ENCODE measurements around the gene POFUT1. TPM values are rescaled to one million over a fixed set of nuclear protein-coding genes. Genes with fewer than 3 reads are reported as not detected.
A peak's percentile ranks its signal among the peaks of the same experiment; 100 is the strongest.
"Not testable (repeated sequence)": the region's sequence is repeated elsewhere in the genome, so short reads cannot be mapped to it uniquely, and the experiment has no call there.

The POFUT1 gene
- total RNA-seq, 1 donor from 2014 or later, result 23.8 TPM

DNA sequence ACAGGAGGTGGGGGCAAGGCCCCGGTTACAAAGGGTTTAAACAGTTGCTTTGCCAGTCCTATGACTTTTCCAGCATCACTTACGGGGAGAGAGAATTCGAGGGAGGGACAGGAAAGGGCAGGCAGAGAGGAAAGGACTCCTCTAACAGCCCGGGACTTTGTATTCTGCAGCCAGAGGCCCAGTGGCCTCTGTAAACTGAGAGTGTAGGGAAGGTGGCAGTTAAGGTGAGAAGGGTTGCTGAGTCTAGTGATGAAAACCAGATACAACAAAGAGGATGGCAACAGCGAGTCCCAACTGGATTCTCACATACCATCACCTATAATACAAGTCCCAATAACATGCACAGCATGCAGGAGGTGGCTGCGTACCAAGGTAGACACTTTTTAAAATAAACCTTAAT, 13.7 kb upstream of the POFUT1 start:
- TF ChIP-seq, protein P1, sequence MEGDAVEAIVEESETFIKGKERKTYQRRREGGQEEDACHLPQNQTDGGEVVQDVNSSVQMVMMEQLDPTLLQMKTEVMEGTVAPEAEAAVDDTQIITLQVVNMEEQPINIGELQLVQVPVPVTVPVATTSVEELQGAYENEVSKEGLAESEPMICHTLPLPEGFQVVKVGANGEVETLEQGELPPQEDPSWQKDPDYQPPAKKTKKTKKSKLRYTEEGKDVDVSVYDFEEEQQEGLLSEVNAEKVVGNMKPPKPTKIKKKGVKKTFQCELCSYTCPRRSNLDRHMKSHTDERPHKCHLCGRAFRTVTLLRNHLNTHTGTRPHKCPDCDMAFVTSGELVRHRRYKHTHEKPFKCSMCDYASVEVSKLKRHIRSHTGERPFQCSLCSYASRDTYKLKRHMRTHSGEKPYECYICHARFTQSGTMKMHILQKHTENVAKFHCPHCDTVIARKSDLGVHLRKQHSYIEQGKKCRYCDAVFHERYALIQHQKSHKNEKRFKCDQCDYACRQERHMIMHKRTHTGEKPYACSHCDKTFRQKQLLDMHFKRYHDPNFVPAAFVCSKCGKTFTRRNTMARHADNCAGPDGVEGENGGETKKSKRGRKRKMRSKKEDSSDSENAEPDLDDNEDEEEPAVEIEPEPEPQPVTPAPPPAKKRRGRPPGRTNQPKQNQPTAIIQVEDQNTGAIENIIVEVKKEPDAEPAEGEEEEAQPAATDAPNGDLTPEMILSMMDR (conservative IDR thresholded peaks at IDR 0.05; ENCODE audit: low read depth, low read length), result no peak
- no peak overlapping the region for H3K4me3 ChIP-seq (ENCODE audit: low read depth, low read length)
- no peak for DNase-seq (ENCODE audit: low read depth)

DNA sequence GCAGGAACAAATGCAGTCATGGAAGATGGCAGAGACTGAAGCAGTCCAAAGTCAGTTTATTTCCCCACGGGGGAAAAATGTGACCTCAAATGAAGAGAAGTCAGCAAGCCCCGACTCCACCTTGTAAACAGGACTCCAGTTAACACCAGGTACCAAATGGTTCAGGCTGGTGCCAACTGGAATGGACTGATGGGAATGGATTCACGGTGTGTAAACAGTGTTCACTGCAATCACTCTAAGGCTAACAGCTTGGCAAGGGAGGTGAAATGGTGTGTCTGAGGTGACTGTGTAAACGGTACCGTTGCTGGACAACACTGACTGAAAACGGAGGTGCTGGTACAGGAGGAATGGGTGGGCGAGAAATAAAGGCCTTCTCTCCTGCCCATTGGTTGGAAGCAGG, 12.1 kb upstream of the POFUT1 start:
- no peak overlapping the region for H3K4me3 ChIP-seq (ENCODE audit: low read depth, low read length)
- DNase-seq (ENCODE audit: low read depth), result no peak
- TF ChIP-seq, protein P1 (conservative IDR thresholded peaks at IDR 0.05; ENCODE audit: low read depth, low read length), result no peak

- not testable (repeated sequence) for DNase-seq (ENCODE audit: low read depth); H3K4me3 ChIP-seq (ENCODE audit: low read depth, low read length)
Observed at GRCh38 chr20:32196613-32197012, 11.1 kb upstream of the POFUT1 start.

DNA sequence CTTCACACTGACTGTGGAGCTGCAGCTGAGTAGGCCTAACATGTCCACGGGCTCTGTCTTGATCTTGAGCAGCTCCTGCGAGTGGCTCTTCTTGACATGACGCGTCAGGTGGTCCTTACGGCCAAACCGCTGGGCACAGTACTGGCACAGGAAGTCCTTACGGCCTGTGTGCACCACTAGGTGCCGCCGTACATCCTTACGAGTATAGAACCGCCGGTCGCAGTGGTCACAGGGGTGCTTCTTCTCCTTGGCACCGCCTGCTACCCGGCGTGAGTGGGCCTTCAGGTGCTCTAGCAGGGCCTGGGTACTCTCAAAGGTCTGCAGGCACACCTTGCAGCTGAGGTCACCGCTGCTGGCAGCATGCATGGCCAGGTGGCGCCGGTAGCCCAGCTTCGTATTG, 10.5 kb upstream of the POFUT1 start:
- TF ChIP-seq, protein P1 (conservative IDR thresholded peaks at IDR 0.05; ENCODE audit: low read depth, low read length), result peak; percentile 6
- H3K4me3 ChIP-seq (ENCODE audit: low read depth, low read length); DNase-seq (ENCODE audit: low read depth): not testable (repeated sequence)

GRCh38 chr20:32199006-32199405, 8.7 kb upstream of the POFUT1 start:
- H3K4me3 ChIP-seq (ENCODE audit: low read depth, low read length), result no peak overlapping the region
- DNase-seq (ENCODE audit: low read depth), result no peak
- TF ChIP-seq, protein P1 (conservative IDR thresholded peaks at IDR 0.05; ENCODE audit: low read depth, low read length), result no peak

- H3K4me3 ChIP-seq (ENCODE audit: low read depth, low read length), result no peak overlapping the region
- DNase-seq (ENCODE audit: low read depth), result no peak
- TF ChIP-seq, protein P1 (conservative IDR thresholded peaks at IDR 0.05; ENCODE audit: low read depth, low read length), result no peak
Observed at GRCh38 chr20:32201296-32201976, 6.2 kb upstream of the POFUT1 start.

DNA sequence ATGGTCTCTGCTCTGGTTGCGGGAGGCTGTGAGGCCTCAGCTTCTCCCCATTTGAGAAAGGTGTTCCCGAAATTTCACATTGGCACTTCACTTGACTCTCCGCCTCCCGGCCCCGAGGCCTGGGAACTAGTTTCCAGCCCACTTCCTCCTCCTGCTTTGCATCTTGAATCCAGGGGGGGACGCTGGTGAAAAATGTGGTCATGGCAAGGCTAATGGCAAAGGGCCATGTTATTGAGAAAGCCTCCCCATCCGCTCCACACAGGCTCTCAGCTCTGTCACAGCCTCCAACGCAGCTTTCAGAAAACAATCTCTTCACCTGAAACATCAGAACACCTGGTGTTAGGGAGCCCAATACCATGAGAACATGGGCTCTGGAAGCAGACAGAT, 5.7 kb upstream of the POFUT1 start:
- DNase-seq (ENCODE audit: low read depth), result no peak
- TF ChIP-seq, protein P1 (conservative IDR thresholded peaks at IDR 0.05; ENCODE audit: low read depth, low read length), result no peak
- no peak overlapping the region for H3K4me3 ChIP-seq (ENCODE audit: low read depth, low read length)

Data from epithelial cell of proximal tubule (primary cell).